ENCODE measurements around the gene CAPN7.

GRCh38 chr3:15291589-15292541 is 85.8 kb downstream of the CAPN7 start:
- TF ChIP-seq CTCF (IDR thresholded peaks at IDR 0.05 in 8 of 11, conservative IDR thresholded peaks at IDR 0.05 in 3 of 11) = no peak
- TF ChIP-seq POLR2AphosphoS5 (IDR thresholded peaks at IDR 0.05) = peak in 2 of 3 donors; percentile 66 to 84
